NB4 (cell line): ENCODE data around the gene SMYD2.

Source experiments
- MYC ChIP-seq: IDR thresholded peaks from 2 replicates; pipeline ENCODE4 v1.6.1; 2011; ENCODE audit warnings: low read depth, low read length
- TF ChIP-seq, protein P1 (sequence below): IDR thresholded peaks from one replicate; pipeline ENCODE4 v1.5.1; 2012; ENCODE audit warnings: low read depth, low read length
- TF ChIP-seq, protein P2 (sequence below): IDR thresholded peaks from 2 replicates; pipeline ENCODE4 v1.6.1; 2011; ENCODE audit warnings: low read depth, low read length

DNA sequence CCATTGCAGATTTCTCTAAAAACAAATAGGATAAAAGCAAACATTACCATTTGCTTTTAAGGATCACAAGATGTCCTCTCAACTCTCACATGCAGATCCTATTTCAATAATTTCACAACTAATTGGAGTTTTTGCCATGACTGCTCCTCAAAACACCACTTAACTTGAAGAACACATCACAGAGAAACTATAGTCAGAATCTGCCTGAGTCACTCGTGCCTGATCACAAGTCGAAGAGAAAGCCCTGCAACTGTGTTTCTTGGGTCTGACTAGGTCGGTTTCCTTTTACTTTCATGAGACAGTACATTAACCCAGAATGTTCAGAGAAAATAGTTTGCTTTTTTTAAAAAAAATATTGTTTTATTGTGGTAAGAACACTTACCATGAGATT is 46.3 kb upstream of the SMYD2 start:
- TF ChIP-seq, protein P1, sequence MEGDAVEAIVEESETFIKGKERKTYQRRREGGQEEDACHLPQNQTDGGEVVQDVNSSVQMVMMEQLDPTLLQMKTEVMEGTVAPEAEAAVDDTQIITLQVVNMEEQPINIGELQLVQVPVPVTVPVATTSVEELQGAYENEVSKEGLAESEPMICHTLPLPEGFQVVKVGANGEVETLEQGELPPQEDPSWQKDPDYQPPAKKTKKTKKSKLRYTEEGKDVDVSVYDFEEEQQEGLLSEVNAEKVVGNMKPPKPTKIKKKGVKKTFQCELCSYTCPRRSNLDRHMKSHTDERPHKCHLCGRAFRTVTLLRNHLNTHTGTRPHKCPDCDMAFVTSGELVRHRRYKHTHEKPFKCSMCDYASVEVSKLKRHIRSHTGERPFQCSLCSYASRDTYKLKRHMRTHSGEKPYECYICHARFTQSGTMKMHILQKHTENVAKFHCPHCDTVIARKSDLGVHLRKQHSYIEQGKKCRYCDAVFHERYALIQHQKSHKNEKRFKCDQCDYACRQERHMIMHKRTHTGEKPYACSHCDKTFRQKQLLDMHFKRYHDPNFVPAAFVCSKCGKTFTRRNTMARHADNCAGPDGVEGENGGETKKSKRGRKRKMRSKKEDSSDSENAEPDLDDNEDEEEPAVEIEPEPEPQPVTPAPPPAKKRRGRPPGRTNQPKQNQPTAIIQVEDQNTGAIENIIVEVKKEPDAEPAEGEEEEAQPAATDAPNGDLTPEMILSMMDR, result no peak
- no peak for TF ChIP-seq MYC
- TF ChIP-seq, protein P2, sequence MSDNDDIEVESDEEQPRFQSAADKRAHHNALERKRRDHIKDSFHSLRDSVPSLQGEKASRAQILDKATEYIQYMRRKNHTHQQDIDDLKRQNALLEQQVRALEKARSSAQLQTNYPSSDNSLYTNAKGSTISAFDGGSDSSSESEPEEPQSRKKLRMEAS, result no peak
